UCSD-AML1 (cell line): ENCODE data around the gene ABCF2.
A peak's percentile ranks its signal among the peaks of the same experiment; 100 is the strongest.

ENCODE experiments used
- DNase-seq: peaks from one replicate; lab custom pipeline; 2025; ENCODE audit not compliant: unreplicated experiment; lab: John Stamatoyannopoulos, UW

The ABCF2 gene

DNA sequence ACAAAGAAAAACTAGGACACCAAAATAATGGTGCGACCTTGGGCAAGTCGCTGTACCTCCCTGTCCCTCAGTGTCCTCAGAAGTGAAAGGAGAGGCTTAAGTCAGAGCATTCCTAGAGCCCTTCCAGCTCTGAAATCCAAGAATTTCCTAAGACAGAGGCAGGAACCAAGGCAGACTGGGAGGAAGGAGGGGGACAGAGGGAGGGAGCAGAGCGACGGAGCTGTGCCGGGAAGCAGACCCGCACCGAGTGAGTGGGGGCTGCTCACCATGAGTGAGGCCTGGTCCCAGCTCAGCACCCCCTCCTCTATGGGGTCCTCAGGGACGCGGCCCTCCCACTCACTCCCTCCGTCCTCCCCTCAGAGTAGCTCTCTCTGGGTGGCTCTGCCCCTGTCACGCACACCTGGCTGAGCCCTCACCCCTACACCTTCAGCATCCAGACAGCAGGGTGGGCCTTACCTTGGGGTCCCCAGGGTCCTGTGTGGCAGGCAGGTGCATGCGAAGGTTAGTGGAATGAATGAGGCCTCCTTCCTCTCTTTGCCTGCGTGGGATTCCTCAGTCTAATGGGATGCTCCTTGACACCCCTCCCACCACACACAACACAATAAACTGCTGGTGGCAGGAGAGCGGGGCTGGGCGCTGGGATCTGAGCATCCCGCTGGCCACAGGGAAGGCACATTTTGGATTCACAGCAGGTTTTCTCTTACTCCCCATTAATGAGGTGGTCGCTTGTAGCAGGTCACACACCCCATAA is 26.1 kb upstream of the ABCF2 start:
- no peak for DNase-seq

DNA sequence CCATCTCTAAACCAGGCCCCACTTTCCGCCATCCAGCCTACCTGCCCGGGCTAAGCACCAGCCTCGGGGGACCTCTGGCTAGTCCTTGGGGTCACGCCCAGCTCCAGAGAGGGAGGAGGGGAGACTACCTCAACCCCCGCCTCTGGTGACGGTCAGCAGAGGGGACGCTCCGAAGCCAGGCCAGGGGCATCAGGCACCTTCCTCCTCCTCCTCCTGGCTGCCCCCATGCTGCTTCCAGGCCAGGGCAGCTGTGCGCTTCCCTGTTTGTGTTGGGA is 25.5 kb upstream of the ABCF2 start:
- no peak for DNase-seq

DNA sequence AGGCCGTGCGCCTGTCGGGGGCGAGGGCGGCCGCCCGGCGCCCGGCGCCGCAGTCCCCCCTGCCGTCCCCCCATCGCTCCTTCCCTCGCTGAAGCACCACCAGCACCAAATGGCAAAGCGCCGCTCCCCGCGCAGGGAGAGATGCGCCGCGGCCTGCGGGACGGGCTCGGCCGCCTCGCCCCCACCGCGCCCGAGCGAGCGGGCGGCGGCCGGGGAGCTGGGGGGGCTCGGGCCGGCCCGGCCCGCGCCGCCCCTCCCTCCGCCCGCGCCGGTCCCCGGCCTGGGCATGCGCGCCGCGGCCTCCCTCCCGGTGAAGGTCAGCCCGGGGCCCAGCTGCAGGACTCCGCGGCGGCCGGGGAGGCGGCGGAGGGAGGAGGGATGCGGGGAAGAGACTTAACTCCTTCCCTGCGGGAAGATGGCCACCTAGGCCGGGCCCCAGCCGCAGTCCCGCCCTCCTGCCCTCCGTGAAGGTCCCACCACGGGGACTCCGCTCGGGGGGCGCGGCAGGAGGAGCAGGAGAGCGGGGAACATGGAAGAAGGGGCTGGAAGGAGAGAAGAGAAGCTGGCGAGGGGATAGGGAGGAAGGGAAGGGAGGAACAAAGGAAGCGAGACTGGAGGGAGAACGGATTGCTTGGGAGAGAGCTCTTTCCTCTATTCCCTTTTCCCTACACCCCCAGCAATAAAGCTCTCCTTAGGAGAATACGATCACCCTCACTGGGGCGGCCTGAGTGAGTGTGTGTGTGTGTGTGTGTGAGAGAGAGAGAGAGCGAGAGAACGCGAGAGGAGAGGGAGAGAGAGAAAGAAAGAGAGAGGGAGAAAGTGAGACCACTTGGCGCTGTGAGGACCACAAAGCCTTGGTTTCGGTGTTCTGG is 24.9 kb upstream of the ABCF2 start:
- no peak for DNase-seq

DNA sequence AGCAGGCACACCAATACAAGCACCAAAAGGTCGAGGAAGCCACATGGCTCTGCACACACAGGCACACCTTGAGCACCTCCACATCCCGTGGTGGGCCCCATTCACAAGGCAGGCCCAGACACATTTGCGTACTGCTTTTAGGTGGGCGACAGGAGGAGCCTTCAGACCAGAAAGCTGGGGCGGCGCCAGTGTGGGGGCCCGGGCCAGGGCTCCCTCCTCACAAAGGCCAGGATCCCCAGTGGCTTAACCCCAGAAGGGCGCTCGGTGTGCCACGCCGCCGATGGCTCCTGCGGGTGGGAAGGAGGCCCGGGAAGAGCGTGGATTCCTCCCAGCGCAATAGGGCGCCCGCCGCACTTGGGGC is 24.3 kb upstream of the ABCF2 start:
- DNase-seq, result no peak

DNA sequence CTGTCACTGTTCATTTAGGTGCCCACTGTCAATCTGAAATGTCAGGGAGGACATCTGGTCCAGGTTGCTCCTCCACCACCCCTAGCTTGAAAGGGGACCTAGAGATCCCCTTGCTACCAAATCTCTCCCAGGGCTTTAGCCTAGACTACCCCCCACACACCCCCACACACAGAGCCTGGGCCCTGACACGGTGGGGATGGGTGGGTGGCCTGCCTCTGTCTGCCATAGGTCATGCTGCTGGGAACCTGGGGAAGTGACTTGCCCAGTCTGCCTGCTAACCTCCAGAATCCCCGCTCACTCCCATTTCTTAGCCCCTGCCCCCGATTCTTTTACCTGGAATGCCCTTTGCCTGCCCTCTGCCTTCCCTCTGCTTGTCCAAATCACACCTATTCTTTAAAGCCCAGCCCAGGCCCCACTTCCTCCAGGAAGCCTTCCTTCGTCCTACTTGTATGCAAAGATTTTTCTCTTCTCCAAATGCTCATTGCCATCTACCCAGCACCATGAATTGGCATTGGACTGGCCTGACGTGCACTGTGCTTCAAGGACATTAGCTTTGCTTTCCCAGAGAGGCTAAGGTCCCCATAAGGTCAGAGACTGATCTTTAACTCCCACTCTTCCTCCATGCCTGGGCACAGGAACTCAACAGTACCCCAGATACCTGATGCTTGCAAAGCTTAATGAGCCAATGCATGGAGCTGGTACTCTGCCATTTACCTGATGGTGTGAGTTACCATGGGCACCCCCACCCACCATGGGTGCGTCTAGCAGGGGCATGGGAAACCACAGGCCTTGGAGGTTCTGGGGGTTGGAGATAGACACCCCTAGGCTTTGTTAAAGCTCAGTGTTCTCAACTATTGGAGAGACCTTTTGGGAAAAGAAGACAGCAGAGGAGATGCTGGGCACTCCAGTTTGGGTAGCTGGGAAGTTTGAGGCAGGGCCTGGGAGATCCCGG is 23.5 kb upstream of the ABCF2 start:
- no peak for DNase-seq

DNA sequence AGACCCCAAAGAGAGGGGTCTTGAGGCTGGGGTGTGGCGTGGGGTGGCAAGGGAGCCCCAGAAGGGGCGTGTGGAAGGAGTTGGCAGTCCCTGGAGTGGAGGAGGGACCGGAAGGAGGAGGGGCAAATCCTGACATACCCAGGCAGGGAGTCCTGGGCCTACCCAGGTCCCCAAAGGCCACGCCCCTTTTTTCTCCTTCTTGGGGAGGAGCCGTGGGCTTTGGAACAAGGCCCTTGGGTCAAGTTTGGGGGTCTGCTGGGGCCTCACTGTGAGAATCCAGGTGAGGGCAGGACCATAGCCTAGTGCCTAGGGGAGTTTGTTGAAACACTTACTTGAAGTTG is 22.7 kb upstream of the ABCF2 start:
- no peak for DNase-seq

DNA sequence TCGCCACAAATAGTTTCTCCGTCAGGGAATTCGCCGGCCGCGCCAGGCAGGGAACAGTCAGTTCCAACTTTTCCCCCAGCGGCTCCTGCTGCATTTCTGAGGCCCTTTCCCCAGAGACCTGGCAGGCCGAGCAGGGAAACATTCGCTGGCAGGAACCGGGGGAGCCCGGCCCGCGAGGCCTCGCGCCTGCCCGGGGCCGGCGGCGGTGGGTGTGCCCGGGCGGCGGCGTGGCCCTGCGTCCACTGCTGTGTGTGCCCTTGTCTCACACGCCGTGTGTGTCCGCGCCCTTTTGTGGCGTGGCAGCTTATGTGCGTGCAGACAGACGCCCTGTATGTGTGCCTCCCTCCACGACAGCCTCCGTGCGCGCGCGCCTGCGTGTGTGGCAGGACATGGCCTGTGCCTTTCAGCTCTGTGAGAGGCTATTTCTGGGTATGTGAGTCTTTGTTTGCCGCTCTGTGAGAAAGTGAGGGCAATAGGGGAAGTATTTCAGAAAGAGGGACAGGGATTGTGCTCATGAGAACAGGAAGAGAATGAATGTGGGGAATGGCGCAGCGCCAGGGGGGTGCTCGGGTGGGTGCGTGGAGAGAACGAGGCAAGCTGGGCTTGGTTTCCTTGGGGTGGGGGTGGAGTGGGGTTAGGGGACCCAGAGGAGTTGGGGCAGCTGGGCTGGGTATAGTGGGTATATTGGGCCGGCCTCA is 22.2 kb upstream of the ABCF2 start:
- peak; percentile 21 for DNase-seq

DNA sequence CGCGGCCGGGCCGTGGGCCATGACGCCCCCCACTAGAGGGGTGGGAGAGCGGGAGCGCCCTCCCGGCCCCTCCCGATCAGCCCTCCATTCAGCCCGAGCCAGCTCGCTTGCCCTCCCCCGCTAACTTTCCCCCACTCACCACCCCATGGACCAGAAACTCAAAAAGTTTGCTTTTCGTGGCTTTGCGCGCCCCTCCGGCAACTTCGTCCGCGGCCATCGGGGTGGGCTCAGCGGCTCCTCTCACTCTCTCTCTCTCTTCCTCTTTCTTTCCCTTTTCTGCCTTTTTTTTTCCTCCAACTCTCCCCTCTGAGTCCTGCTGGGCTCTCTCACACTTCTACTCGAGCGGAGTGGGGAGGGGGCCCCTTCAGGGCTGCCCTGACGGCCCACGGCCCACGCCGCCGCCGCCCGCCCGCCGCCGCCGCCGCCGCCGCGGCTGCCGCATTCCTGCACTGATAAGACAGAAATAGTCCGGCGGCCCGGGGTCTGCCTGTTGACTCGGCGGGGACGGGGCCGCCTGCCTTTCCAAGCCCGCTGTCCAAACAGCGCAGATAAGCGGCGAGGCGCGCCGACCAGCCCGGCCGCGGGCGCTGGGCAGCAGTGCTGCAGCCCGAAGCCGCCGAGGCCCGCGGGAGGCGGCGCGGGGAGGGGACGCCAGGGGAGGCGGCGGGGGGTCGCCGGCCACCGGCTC is 21.5 kb upstream of the ABCF2 start, which contains the start of gene SMARCD3:
Gene SMARCD3 (minus strand): TSS at position 349 of the 688 bp plus-strand sequence. CDS start 132 bp downstream, at position 217.
- no peak for DNase-seq

DNA sequence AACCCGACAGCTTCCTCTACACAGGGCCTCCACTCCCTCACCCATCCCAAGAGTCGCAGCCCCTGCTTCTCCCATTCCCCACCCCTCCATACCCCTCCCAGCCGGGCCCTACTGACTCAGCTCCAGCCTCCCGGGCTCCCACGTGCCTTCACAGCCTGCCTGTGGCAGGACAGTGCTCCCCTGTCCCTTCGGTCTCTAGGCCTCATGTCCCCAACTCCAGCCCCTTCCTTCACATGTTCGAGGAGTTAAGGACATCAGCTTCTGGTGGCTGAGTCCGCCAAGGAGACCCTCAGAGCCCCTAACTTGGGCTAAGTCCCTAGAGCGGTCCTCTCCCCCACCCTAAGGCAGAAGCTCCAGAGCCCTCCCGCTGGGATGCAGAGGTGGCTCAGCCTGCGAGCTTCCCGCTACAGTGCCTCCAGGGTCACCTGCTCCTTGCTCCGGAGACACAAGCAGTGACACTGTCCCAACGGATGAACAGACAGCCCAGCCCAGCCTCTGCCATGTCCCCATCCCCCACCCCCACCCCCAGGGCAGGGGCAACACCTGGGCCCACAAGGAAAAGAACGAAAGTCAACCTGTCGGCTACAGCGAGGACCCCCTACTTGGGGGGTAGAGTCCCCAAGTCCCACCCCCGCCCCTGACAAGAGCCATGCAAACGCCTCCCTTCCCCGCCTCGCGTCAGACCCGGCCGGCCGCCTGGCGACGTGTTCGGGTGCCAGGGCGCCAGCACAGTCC is 20.8 kb upstream of the ABCF2 start:
- no peak for DNase-seq

DNA sequence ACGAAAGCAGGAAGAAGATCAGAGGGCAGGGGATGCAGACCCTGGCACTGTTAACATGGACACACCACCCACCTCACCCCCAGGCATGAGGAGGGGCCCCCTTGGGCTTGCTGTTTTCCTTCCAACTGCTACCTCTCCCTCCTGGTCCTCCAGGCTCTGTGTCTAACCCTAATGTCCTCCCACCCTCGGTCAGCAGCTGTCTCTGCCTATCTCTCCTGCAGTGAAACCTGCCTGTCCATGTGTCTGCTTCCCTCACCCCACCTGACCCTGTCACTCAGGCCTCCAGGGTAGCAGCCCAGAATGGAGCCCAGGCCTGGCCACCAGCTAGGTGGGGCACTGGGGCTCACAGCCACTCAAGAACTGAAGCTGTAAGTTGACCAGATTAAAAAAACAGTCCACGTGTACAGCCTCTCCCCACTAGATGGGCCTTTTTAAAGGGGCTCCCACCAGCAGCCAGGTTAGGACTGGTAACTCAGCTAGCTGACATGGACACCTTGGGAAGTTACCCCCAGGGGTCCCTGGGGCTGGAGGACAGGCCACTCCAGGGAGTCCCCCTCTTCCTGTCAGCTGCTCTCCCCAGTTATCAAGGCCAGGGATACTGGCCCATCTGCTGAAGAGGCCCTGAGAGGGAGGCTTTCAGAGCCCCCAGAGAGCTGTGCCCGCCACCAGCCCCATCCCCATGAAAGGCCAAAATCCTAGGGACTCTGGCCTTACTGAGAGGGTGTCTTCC is 20.0 kb upstream of the ABCF2 start:
- no peak for DNase-seq

DNA sequence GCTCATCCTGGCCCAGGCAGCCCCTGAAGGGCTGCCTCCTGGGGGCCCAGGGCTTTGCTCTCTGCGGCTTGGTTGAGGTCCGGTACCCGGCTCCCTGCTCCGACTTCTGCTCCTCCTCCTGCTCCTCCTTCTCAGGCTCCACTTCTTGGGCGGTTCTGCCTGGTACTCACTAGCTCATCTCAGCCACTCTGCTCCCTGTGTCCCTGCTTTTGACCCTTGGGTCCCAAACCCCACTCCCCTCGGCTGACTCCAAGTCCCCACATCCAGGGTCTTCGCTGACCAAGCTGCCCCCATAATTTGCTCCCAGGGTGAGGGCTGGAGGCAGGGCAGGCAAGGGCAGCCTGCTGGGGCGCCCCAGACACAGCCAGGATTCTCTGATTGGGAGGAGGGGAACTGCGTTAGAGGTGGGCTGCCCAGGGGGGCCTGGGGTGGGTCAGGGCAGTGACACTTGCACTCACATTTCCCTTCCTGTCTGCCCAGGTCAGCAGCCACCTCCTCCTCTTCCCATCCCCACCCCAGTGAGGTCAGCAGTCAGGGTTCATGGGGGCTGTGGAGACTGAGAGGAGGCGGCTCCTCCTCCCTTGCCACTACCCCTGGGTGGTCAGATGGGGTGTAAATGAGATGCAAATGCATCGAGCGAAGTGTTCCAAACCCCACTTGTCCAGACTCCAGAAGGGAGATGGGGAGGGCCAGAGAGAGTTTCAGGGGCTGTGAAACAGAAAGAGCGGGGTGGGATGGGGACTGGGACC is 19.3 kb upstream of the ABCF2 start:
- DNase-seq, result no peak

DNA sequence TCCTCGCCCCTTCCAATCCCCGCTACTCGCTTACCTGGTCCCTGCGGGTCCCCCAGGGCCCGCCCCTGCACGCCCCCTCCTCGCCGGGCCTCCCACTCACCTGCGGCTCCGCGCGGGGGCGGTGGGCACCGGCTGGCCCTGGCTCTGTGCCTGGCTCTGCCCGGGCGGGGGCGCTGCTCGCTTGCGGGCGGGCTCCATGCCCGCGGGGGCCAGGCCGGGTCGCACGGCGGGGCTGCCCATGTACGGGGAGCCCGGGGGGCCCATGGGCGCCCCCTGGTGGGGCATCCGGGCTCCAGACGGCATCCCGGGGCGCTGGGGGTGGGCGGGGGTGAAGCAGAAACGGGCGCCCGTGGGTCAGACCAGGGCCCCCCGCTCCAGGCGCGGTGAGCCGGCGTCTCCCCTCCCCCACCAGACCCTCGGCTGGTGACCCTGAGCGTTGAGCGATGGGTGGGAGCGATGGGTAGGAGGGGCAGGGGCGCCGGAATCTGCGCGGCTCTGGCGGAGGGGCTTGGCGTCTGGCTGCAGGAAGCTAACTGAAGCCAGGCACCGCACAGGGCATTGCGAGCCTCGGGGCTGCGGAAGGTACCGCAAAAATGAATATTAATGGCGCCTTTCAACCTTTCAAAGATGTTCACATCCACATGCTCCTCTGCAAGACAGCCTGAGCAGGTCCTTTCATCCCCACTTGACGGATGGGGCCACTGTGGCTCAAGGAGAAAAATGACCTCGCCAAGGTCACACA is 18.5 kb upstream of the ABCF2 start:
- DNase-seq, result peak; percentile 42

DNA sequence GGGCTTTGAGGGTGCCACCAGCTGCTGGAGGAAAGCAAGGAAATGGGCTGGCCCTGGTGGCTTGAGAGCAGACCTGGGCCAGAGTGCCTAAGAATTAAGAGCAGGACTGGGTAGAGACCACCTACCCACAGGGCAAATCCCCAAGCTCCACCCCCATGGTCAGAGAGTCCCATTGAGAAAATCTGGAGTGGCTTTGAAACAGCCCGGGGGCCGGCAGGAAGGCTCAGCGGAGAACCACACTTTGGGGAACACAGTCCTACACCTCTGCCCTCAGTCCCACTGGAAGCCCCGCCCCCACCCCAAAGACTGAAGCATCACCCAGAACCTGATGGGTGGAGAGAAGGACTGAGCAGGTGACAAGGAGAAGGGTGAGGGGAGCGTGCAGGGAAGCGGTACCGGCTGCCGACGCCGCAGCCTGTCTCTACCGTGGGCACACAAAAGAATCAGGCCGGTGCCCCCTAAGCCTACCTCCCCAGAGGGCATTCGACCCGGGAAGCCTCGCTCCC is 17.9 kb upstream of the ABCF2 start:
- no peak for DNase-seq

DNA sequence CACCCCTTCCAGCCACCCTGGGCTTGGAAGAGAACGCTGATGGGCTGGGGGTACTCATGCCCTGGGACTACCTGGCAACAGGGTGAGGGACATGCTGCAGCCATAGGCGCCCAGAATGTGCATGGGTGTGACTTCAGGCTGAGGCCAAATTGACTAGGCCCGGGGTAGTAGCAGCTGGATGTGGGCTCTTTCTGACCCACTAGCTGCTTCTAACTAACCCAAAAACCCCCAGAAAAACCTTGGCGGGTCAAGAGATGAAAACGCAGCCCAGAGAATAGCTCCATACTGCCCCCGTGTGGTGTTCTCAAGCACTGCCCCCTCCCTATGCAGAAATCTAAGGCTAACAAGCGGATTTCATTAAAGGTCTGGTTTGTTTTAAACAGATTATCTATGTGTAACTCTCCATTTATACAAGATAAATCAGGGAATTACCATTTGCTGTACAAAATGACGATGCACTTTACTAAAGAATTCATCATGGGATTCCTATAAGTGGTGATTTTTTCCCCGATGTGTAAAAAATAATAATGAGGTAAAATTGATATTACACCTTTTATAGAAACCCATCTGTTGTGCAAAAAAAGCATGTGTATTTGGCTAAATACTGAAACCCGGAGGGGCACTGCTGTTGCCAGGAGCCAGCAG is 17.3 kb upstream of the ABCF2 start:
- DNase-seq, result peak; percentile 19

DNA sequence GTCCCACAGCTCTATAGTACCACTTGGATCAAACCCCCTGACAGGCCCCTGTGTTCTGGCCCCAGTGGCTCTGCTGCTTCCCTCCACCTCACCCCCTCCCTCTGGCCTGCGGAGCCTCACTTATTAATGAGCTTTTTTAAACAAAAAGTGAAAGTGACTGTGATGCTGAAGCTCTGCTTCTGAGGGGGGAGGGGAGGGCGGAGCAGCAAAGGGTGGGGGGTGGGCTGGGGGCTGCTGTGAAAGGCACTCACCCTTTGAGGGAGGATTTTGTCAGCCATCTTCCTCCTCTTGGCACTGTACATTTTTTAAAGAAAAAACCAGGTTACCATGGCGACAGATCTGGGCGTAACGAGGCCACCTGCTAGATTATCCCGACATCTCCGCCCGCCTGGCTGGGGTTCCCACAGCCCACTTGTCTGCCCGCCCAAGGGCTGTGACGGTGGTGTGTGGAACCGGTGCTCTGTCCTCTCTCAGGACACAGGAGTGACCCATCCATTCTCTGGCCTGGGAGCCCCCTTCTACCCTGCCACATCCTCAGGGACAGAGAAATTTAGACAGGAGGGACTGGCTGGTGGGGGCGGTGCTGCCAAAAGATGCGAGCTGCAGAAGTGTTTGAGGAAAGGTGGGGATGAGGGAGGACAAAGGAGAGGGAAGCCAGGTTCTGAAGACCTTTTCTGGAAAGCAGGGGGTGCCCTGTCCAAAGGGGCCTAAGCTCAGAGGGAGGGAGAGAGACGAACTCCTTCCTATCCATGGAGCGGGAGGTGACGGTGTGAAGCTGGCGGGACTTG is 16.6 kb upstream of the ABCF2 start:
- DNase-seq, result no peak

DNA sequence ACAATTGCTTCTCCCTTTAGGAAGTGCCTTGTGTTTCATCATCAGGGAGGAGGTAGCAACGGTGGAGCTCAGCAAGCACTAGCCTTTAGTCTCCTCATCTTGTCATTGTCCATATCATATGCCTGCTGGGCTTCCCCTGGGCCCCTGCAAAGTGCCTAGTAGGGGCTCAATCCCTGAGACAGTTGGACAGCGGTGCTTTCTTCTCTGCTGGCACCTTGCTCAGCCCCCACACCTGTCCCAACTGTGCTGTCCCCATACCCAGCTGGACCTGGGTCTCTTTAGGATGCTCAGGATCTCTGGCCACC is 16.0 kb upstream of the ABCF2 start:
- DNase-seq, result no peak
